Stomach (tissue), 4 donors: Measurements from ENCODE around the gene GRB7.

Source experiments
- EP300 ChIP-seq: sonication (generic); formaldehyde crosslinking; IDR thresholded peaks from one replicate; pipeline ENCODE4 v1.6.1; 2017; ENCODE audit warnings: antibody characterized with exemption
- POLR2A ChIP-seq, 4 donors: fragments of 450-650 bp; IDR thresholded peaks; one replicate each; pipeline ENCODE4 v1.6.1; 2016; ENCODE audit warnings: antibody characterized with exemption in 4 of 4, control low read depth in 2 of 4, mild to moderate bottlenecking in 1 of 4, moderate library complexity in 1 of 4
- POLR2AphosphoS5 ChIP-seq, 3 donors: sonication (generic); formaldehyde crosslinking; IDR thresholded peaks; one replicate each; pipeline ENCODE4 v1.6.1; 2016; ENCODE audit warnings: antibody characterized with exemption in 3 of 3
- TF ChIP-seq, protein P1 (sequence below), 7 experiments: fragments of 450-650 bp in 4 of 7; fragments of 200-600 bp in 3 of 7; sonication (generic) in 3 of 7; IDR thresholded peaks; one replicate each; pipeline ENCODE4 v1.5.1; 2016 to 2019; ENCODE audit warnings: antibody characterized with exemption in 7 of 7, control low read depth in 2 of 7, mild to moderate bottlenecking in 1 of 7

DNA sequence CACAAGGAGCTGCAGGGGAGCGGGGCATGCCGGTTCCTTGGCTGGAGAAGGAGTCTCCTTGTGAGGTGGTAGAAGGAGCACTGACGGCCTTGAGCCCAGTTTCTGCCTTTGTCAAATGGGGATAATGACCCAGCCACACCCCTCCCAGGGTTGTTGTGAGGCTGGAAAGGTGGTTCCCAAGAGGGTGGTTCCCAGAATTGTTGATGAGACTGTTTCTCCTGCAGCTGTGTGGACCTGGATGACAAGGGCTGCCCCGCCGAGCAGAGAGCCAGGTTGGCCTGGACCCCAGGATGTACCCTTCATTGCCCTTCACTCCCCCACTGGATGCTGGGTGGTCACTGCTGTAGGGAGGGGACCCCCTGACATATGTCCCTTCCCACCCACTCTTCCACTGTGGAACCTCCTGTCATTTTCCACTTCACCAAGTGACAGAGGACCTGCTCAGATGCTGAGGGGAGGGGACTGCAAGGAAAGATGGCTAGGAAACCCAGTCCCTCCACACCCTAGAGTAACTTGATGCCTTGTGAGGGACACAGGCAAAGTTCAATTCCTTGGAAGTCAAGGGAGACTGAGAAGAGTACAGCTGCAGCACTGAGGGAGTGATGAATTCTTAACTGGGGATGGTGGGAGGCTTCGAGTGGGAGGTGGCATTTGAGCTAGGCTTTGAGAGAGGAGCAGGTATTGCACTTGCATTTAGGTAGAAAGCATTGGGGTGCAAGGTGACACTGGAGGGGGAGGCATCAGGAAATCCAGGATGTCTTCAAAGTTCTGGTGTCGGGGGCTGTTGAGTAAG, 18.0 kb upstream of the GRB7 start:
- TF ChIP-seq, protein P1, sequence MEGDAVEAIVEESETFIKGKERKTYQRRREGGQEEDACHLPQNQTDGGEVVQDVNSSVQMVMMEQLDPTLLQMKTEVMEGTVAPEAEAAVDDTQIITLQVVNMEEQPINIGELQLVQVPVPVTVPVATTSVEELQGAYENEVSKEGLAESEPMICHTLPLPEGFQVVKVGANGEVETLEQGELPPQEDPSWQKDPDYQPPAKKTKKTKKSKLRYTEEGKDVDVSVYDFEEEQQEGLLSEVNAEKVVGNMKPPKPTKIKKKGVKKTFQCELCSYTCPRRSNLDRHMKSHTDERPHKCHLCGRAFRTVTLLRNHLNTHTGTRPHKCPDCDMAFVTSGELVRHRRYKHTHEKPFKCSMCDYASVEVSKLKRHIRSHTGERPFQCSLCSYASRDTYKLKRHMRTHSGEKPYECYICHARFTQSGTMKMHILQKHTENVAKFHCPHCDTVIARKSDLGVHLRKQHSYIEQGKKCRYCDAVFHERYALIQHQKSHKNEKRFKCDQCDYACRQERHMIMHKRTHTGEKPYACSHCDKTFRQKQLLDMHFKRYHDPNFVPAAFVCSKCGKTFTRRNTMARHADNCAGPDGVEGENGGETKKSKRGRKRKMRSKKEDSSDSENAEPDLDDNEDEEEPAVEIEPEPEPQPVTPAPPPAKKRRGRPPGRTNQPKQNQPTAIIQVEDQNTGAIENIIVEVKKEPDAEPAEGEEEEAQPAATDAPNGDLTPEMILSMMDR (IDR thresholded peaks at IDR 0.05), result no peak
- no peak for TF ChIP-seq POLR2A (IDR thresholded peaks at IDR 0.05)
- TF ChIP-seq EP300, result no peak
- TF ChIP-seq POLR2AphosphoS5 (IDR thresholded peaks at IDR 0.05), result no peak
